Measurements from ENCODE around the gene SRC.

SRC gene

DNA sequence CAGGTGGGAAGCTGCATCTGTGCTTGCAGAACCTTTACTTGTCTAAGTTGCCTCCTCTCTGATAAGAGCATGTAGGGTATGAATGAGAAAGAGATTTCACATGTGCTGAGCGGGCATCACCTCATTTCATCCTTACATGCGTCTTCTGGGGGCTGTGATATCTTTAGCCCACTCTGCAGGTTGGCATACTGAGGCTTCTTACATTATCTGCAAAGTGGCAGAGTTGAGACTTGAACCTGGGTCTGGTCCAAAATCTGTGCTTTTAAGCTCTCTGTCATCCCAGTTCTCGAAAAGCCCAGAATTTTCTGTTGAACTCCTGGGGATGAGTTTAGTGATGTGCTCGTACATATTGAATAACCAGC, 2.0 kb upstream of the SRC start:
- Histone ChIP-seq H3K9me3 (ENCODE audit: low read length) (no peaks in the 10 kb centered on the region), H3K4me3 (ENCODE audit: low read length) (no peak overlapping the region), H3K36me3 (ENCODE audit: insufficient read depth, low read length) (no peaks in the 10 kb centered on the region), H2AFZ (ENCODE audit: low read depth, low read length) (no peak overlapping the region), H3K4me1 (ENCODE audit: insufficient read depth, low read length) (peaks cover 10% of the 10 kb centered on the region), H3K27me3 (ENCODE audit: insufficient read depth, low read length) (peaks cover 3% of the 10 kb centered on the region)

DNA sequence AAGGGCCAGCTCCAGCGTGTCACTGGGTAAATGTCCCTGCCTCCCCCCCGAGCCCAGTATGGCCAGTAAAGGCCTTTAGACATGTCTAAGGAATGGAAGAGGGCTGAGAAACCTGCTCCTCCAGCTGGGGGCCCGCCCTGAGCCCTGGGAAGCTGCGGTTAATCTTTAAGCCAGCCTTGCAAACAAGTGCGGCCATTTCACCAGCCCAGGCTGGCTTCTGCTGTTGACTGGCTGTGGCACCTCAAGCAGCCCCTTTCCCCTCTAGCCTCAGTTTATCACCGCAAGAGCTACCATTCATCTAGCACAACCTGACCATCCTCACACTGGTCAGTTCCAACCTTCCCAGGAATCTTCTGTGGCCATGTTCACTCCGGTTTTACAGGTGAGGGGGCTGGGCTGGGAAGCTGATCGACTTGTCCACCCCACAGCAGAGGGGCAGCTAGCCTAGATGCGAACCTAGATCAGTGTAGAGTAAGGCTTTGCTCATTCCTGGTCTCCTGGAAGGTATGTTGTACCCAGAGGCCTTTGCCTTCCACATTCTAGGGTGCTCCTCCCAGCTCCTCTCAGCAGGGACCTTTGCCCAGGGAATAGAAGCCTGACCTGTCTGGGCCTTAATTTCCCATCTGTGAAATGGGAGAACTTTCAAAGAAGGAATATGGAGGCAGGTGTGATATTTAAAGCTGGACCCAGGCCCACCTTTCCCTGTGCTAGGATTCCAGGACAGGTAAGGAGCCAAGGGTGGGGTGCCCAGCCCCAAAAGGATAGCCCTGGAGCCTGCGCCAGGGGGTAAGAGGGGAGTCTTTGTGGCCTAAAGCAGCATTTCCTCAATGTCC, 1.2 kb upstream of the SRC start:
- H3K36me3 ChIP-seq (ENCODE audit: insufficient read depth, low read length): peaks cover 2% of the 10 kb centered on the region
- no peak overlapping the region for H2AFZ ChIP-seq (ENCODE audit: low read depth, low read length)
- peaks cover 10% of the 10 kb centered on the region for H3K4me1 ChIP-seq (ENCODE audit: insufficient read depth, low read length)
- H3K27me3 ChIP-seq (ENCODE audit: insufficient read depth, low read length): peaks cover 3% of the 10 kb centered on the region
- H3K9me3 ChIP-seq (ENCODE audit: low read length): no peaks in the 10 kb centered on the region
- H3K4me3 ChIP-seq (ENCODE audit: low read length): no peak overlapping the region

DNA sequence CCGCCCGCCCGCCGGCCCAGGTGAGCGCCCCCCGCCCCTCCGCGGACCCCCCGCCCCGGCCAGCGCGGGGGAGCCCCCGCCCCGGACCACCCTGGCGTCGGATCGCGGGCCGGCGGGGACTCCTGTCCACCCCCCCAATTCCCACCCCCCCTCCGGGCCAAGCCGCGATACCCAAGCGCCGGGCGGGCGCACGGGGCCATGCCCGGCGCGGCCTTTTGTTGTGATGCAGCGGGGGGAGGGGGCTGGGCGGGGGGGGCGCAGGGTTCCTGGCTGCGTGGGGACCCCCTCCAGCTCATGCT, 245 bp downstream of the SRC start:
- Histone ChIP-seq H3K9me3 (ENCODE audit: low read length) (no peaks in the 10 kb centered on the region), H2AFZ (ENCODE audit: low read depth, low read length) (no peak overlapping the region), H3K27me3 (ENCODE audit: insufficient read depth, low read length) (peaks cover 3% of the 10 kb centered on the region), H3K36me3 (ENCODE audit: insufficient read depth, low read length) (peaks cover 9% of the 10 kb centered on the region), H3K4me1 (ENCODE audit: insufficient read depth, low read length) (peaks cover 3% of the 10 kb centered on the region), H3K4me3 (ENCODE audit: low read length) (peak overlapping the region; percentile 50)

DNA sequence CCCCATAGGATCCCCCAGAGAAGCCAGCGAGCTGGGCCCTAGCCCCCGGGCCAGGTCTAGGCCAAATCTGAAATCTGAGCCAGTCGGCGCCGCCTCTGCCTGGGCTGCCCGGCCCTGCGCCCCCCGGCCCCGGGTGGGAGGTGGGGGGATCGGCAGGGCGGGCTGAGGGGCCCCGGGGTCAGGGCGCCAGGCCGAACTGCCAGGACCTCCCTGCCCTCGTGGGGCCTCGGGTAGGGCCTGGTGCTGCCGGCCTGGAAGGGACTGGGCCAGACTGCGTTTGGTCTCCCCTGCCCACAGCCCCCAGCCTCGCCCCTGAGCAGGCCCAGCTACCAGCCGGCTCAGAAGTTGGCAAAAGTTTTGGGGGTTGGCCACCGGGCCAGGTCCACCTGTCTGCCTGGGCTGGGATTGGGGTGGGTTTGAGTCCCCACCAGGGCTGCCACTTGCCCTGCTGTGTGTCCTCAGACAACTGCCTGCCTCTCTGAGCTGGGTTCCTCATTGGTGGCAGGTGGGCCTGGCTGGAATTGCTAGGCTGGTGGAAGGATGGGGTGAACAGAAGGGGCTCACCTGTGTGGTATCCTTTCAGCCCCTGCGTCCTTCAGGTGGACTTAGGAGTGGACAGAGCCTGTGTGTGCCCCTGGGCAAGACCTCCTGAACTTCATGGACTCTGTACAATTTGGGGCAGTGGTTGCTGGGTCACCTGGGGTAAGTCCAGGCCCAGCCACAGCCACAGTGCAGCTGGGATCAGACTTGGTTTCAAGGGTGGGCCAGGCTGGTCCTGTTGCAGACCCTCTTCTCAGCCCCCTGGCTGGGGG, 801 bp downstream of the SRC start:
- Histone ChIP-seq H3K4me3 (ENCODE audit: low read length) (peak overlapping the region; percentile 50), H3K36me3 (ENCODE audit: insufficient read depth, low read length) (peaks cover 9% of the 10 kb centered on the region), H3K27me3 (ENCODE audit: insufficient read depth, low read length) (peaks cover 3% of the 10 kb centered on the region), H3K4me1 (ENCODE audit: insufficient read depth, low read length) (peaks cover 3% of the 10 kb centered on the region), H3K9me3 (ENCODE audit: low read length) (no peaks in the 10 kb centered on the region), H2AFZ (ENCODE audit: low read depth, low read length) (no peak overlapping the region)

DNA sequence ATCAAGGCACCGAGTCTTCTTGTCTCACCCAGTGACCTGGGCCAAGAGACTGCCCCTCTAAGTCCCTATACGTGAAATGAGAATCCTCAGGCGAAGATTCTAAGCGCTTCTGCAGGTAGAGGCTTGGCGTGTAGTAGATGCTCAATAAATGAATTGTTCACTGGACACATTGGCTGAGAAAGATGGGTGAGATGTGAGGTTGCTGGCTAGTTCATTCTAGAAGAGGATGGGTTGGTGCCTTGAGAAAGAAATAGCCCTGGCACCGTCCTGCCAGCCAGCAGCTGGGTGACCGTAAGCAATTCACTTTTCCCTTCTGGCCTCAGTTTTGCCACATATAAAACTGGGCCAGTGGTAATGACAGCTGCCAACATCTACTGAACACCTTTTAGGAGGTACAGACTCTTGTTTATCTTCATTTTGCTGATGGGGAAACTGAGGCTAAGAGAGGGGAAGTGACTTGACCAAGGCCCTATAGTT, 1.4 kb downstream of the SRC start:
- Histone ChIP-seq H3K36me3 (ENCODE audit: insufficient read depth, low read length) (peaks cover 15% of the 10 kb centered on the region), H3K9me3 (ENCODE audit: low read length) (no peaks in the 10 kb centered on the region), H3K4me1 (ENCODE audit: insufficient read depth, low read length) (peaks cover 3% of the 10 kb centered on the region), H3K27me3 (ENCODE audit: insufficient read depth, low read length) (peaks cover 3% of the 10 kb centered on the region), H3K4me3 (ENCODE audit: low read length) (no peak overlapping the region), H2AFZ (ENCODE audit: low read depth, low read length) (no peak overlapping the region)

DNA sequence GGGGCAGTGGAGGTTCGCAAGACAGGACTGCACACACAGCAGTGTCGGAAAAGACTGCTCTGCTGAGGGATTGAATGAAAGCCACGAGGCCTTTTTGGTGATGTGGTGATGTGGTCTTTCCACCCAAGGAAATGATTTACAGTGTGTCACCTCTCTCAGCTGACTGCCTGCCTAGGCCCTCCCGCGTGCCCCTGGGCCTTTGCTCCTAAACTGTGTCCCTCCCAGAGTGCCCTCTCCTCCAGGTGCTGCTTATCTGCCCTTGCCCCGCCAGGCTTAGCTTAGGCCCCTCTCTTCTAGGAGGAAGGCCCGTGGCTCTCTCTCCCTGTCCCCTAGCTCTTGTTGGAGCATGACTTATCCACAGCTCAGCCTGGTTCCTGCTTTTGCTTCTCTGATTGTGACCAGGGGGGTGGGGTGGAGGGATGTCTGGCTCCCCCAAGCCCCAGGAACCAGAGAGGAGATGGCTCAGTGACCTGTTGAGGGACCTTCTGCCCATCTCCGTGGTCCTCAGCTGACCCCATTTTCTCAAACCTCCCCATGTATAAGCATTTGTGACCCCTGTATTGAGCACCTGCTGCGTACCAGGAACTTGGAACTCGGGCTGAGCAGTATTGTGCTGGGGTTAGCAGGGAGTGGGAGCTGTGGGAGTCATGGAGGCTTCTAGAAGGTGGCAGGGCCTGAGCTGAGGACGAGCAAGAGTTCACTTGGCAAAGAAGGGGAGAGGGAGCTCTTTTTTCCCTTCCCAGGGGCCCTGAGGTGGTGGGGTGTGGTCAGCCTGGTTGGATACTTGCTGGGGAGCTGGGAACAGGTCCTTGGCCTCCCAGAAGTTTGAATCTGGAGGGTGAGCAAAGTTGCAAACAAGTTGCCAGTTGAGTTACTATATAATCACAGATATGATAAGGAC, 2.2 kb downstream of the SRC start:
- Histone ChIP-seq H3K4me3 (ENCODE audit: low read length) (no peak overlapping the region), H3K4me1 (ENCODE audit: insufficient read depth, low read length) (peaks cover 3% of the 10 kb centered on the region), H2AFZ (ENCODE audit: low read depth, low read length) (no peak overlapping the region), H3K27me3 (ENCODE audit: insufficient read depth, low read length) (peaks cover 3% of the 10 kb centered on the region), H3K9me3 (ENCODE audit: low read length) (no peaks in the 10 kb centered on the region), H3K36me3 (ENCODE audit: insufficient read depth, low read length) (peaks cover 20% of the 10 kb centered on the region)

DNA sequence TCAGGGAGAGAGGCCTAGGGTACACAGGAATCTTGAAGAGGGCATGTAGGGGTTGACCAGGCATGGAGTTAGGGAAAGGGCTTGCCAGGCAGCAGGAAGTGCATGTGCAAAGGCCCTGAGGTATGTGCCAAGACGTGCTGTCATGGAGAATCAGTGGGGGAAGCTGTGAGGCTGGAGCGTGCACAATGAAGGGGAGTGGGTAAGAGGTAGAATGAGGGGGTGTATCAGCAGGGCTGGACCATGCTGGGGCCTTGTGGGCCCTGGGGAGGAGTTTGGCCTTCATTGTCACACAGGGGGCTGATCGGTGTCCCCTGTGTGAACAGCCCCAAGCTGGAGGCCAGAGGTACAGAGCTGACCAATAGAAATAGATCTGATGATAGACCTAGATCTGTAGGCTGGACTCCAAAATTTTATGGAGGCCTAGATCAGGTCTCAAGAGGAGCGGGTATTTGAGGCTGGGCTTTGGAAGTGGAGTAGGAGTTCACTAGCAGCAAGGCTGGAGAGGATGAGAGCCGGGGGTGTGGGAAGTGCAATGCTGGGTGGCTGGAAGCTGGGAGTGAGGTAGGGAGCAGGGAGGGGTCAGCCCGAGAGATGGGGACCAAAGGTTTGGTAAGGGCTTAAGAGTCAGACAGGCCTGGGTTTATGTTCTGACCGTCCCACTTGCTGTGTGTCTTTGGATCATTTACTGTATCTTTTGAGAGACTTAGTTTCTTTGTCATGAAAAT, 3.0 kb downstream of the SRC start:
- no peaks in the 10 kb centered on the region for H3K9me3 ChIP-seq (ENCODE audit: low read length)
- H3K27me3 ChIP-seq (ENCODE audit: insufficient read depth, low read length): no peaks in the 10 kb centered on the region
- H3K4me3 ChIP-seq (ENCODE audit: low read length): no peak overlapping the region
- no peak overlapping the region for H2AFZ ChIP-seq (ENCODE audit: low read depth, low read length)
- H3K36me3 ChIP-seq (ENCODE audit: insufficient read depth, low read length): peaks cover 26% of the 10 kb centered on the region
- peaks cover 3% of the 10 kb centered on the region for H3K4me1 ChIP-seq (ENCODE audit: insufficient read depth, low read length)

DNA sequence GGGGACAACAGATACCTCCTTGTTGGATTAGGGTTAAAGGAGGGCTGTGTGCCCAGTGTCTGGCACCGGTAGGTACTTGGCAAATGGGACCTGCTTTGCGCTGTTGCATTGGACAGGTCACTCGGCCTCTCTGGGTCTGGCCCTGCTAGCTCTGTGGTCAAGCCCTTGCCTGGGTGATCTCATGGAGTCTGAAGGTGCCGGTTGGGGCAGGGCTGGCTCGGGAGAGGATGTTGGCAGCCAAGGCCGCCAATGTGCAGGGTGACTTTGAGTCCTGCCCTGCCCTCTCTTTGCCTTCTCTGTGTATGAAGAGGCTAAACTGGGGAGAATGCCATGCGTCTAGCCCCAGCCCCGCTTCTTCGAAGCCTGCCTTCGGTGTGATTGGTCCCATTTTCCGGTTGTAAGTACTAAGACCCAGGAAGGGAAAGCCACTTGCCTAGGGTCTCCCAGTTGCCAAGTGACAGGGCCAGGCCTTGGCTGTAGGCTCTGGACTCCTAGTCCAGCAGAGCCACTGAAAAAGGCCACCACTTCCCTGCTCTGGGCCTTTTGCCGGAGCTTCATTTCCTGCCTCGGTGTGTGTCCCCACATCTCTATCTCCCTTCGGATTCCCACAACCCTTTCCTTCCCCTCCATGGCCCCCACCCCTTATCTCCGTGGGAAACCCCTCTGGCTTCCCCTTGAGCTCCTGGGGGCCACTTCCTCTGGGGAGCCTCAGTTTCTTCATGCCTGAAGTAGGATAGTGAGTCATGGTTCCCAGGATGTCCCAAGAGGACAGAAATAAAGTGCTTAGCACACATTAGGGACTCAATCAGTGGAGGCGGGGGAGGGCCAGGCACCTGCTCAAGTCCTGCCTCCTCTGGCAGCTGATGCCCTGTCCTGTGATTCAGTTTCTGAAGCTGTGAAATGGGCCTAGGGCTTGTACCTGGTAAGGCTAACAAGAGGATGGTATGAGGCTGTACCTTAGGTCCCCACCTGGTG, 3.9 kb downstream of the SRC start:
- peaks cover 3% of the 10 kb centered on the region for H3K4me1 ChIP-seq (ENCODE audit: insufficient read depth, low read length)
- no peaks in the 10 kb centered on the region for H3K27me3 ChIP-seq (ENCODE audit: insufficient read depth, low read length)
- H3K36me3 ChIP-seq (ENCODE audit: insufficient read depth, low read length): peaks cover 32% of the 10 kb centered on the region
- no peak overlapping the region for H2AFZ ChIP-seq (ENCODE audit: low read depth, low read length)
- H3K9me3 ChIP-seq (ENCODE audit: low read length): no peaks in the 10 kb centered on the region
- no peak overlapping the region for H3K4me3 ChIP-seq (ENCODE audit: low read length)

DNA sequence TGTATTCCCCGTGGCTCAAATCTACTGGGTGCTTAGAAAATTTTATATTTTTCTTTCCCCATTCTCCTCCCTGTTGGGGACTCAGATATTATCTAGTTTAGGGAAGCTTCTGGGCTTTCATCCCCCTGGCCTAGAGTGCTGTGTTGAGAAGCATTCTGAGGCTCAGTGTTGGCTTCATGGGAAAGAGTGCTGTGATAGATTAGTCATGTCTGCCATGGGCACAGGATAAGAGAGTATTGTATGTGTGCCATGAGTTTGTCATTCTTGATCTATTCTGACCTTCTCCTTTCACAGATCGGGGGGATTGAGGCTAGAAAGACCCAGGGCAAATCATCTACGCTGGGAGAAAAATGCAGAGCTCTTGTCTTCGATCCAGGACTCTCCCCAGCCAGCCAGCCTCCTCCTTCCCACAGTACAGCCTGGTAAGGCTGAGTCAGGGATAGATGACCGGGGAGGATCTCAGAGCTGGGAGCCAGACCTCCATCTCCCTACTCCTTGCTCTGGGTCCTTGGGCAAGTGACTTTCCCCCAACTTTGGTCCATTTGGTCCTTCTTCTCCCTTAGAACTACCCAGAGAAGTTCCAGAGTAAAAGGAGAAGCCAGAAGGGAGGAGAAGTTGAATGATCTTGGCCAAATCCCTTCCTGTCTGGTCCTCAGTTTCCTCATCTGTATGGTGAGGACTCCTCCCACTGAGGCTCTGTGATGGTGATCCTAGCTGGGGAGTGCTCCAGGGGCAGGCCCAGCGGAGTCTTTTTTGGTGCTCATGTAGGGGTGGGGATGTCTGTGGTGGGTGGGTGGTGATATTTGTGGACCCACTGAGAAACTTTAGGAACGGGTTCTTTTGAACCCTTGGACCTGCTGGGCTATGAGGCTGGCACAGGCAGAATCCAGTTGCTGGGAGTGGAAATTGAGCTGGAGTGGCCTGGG, 5.0 kb downstream of the SRC start:
- no peak overlapping the region for H2AFZ ChIP-seq (ENCODE audit: low read depth, low read length)
- no peaks in the 10 kb centered on the region for H3K9me3 ChIP-seq (ENCODE audit: low read length)
- H3K4me1 ChIP-seq (ENCODE audit: insufficient read depth, low read length): peaks cover 3% of the 10 kb centered on the region
- no peaks in the 10 kb centered on the region for H3K27me3 ChIP-seq (ENCODE audit: insufficient read depth, low read length)
- no peak overlapping the region for H3K4me3 ChIP-seq (ENCODE audit: low read length)
- H3K36me3 ChIP-seq (ENCODE audit: insufficient read depth, low read length): peaks cover 33% of the 10 kb centered on the region

DNA sequence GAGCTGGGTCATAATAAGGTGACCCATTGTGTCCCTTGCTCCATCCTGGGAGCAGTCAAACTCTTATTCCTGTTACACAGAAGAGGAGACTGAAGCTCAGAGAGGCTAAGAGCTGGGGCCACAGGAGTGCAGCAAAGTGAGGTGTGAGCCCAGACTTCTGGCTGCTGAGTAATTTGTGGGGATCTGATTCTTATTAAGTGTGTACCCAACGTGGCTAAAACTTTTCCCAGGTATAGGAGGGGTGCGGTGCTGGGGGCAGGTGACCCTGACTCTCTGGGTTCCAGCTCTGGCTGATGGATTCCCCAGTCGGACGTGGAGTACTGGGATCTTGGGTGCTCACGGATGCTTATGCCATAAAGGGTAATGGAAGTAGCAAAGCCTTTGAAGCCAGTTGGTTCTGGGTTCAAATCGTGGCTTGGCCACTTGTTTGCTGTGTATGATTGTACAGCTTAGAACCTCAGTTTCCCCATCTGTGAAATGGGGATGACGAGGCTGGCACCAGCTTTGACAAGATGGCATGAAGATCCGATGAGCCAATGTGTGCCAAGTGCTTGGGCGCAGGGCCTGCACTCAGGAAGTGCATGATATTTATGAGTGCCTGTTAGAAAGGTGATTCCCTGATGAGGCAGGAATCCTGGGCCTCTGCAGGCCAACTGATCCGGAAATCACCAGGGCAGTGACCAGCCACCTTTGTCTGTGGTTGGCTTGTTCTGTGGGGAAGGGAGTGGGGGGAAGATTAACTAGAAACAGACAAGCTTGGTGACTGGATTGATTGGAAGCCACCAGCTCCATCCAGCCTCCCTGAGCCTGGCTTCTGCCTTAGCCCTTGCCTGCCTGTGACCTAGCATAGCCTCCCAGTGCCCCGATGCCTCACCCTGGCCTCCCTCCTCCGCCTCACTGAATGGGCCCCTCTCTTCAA, 6.0 kb downstream of the SRC start:
- H3K27me3 ChIP-seq (ENCODE audit: insufficient read depth, low read length): no peaks in the 10 kb centered on the region
- H2AFZ ChIP-seq (ENCODE audit: low read depth, low read length): no peak overlapping the region
- H3K4me3 ChIP-seq (ENCODE audit: low read length): no peak overlapping the region
- peaks cover 33% of the 10 kb centered on the region for H3K36me3 ChIP-seq (ENCODE audit: insufficient read depth, low read length)
- peaks cover under 1% of the 10 kb centered on the region for H3K4me1 ChIP-seq (ENCODE audit: insufficient read depth, low read length)
- H3K9me3 ChIP-seq (ENCODE audit: low read length): no peaks in the 10 kb centered on the region

Measured in neuron (in vitro differentiated cells).